Fibroblast of lung (primary cell): ENCODE measurements around the gene LGALS7B. TPM values are rescaled to one million over a fixed set of nuclear protein-coding genes. Genes with fewer than 3 reads are reported as not detected.
"Not testable (repeated sequence)": the region's sequence is repeated elsewhere in the genome, so short reads cannot be mapped to it uniquely, and the experiment has no call there.

Experiments used
- DNase-seq, 2 donors: peaks; one replicate each; pipeline versions ENCODE4 v3.0.0 to v3.0.0-alpha.2; 2010; ENCODE audit warnings: low read depth in 2 of 2
- H2AFZ ChIP-seq: 2 replicates; pipeline ENCODE4 v1.5.1; 2012; ENCODE audit warnings: low read length, control low read depth, inconsistent platforms
- H3K27ac ChIP-seq: 2 replicates; pipeline ENCODE4 v1.5.1; 2011; ENCODE audit warnings: low read length, control low read depth; ENCODE audit not compliant: insufficient read depth
- H3K27me3 ChIP-seq: 2 replicates; pipeline ENCODE4 v1.5.1; 2011; ENCODE audit warnings: mild to moderate bottlenecking, low read length; ENCODE audit not compliant: control insufficient read depth, insufficient read depth
- H3K36me3 ChIP-seq: 2 replicates; pipeline ENCODE4 v1.5.1; 2011; ENCODE audit warnings: low read length; ENCODE audit not compliant: control insufficient read depth, insufficient read depth
- H3K4me1 ChIP-seq: 2 replicates; pipeline ENCODE4 v1.5.1; 2011; ENCODE audit warnings: low read length; ENCODE audit not compliant: control insufficient read depth, insufficient read depth; ENCODE audit errors: extremely low read depth
- H3K4me2 ChIP-seq: 2 replicates; pipeline ENCODE4 v1.5.1; 2011; ENCODE audit warnings: low read length, control low read depth; ENCODE audit not compliant: insufficient read depth; ENCODE audit errors: extremely low read depth
- H3K4me3 ChIP-seq, 4 experiments: fragments of 200-600 bp in 1 of 4; sonication (generic) in 1 of 4; replicated peaks in 1 of 4; 2 replicates each; pipeline ENCODE4 v1.5.1; 2011 to 2016; ENCODE audit warnings: low read length in 4 of 4, low read depth in 3 of 4, mild to moderate bottlenecking in 3 of 4, control low read depth in 2 of 4, inconsistent platforms in 1 of 4, mixed read lengths in 1 of 4; ENCODE audit not compliant: insufficient read depth in 1 of 4; ENCODE audit errors: control extremely low read depth in 1 of 4
- H3K79me2 ChIP-seq: 2 replicates; pipeline ENCODE4 v1.5.1; 2012; ENCODE audit warnings: mild to moderate bottlenecking, low read length, inconsistent platforms; ENCODE audit not compliant: control insufficient read depth, insufficient read depth
- H3K9ac ChIP-seq: 2 replicates; pipeline ENCODE4 v1.5.1; 2011; ENCODE audit warnings: mild to moderate bottlenecking, low read length, control low read depth; ENCODE audit not compliant: insufficient read depth
- H3K9me3 ChIP-seq: 2 replicates; pipeline ENCODE4 v1.5.1; 2012; ENCODE audit warnings: low read depth, low read length; ENCODE audit not compliant: control insufficient read depth, insufficient read depth
- H4K20me1 ChIP-seq: 2 replicates; pipeline ENCODE4 v1.5.1; 2011; ENCODE audit warnings: low read length; ENCODE audit not compliant: control insufficient read depth, insufficient read depth; ENCODE audit errors: extremely low read depth
- EZH2 ChIP-seq: IDR thresholded peaks from 2 replicates; pipeline ENCODE4 v1.5.1; 2012; ENCODE audit warnings: low read length, control low read depth, mild to moderate bottlenecking; ENCODE audit errors: missing control alignments
- polyA plus RNA-seq, 2 donors: library from polyadenylated mRNA; depleted of rRNA in 1 of 2; stranded (reverse) in 1 of 2; unstranded in 1 of 2; fragments of >200 nt; gene quantifications; 2 replicates each; pipeline ENCODE4 v1.2.1, GENCODE V29; 2011 to 2012; ENCODE audit warnings: missing spikeins in 1 of 2
- total RNA-seq: library from RNA; depleted of rRNA; stranded (reverse); fragments of >200 nt; gene quantifications from 2 replicates; pipeline ENCODE4 v1.2.1, GENCODE V29; 2014
- TF ChIP-seq, protein P1 (sequence below), 2 donors: IDR thresholded peaks in 1 of 2; conservative IDR thresholded peaks in 1 of 2; 1 replicate in 1 of 2; 2 replicates in 1 of 2; pipeline ENCODE4 v1.5.1; 2011 to 2012; ENCODE audit warnings: low read length in 2 of 2, control low read depth in 1 of 2, inconsistent platforms in 1 of 2, low read depth in 1 of 2, mild to moderate bottlenecking in 1 of 2

LGALS7B gene
- total and polyA plus RNA-seq, 2 donors (not counting 1 experiment from before 2014, with no cell fraction given): 0.28 TPM; not detected in 1

DNA sequence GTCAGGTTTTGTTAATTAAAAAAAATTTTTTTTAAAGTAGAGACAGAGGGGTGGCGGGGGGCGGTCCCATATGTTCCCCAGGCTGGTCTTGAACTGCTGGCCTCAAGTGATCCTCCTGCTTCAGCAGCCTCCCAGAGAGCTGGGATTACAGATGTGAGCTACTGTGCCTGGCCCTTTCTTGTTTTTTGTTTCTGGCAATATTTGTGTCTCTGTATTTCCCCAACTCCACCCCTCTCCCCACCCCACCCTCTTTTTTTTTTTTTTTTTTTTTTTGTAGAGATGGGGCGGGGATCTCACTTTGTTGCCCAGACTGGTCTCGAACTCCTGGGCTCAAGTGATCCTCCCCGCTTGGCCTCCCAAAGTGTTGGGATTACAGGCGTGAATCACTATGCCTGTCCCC lies 44.1 kb upstream of the LGALS7B start:
- no peak overlapping the region for H3K4me3 ChIP-seq
- no peaks in the 10 kb centered on the region for H3K27me3 ChIP-seq
- no peaks in the 10 kb centered on the region for H3K4me1 ChIP-seq
- H3K9ac ChIP-seq: no peak overlapping the region
- H2AFZ ChIP-seq: no peak overlapping the region
- TF ChIP-seq, protein P1, sequence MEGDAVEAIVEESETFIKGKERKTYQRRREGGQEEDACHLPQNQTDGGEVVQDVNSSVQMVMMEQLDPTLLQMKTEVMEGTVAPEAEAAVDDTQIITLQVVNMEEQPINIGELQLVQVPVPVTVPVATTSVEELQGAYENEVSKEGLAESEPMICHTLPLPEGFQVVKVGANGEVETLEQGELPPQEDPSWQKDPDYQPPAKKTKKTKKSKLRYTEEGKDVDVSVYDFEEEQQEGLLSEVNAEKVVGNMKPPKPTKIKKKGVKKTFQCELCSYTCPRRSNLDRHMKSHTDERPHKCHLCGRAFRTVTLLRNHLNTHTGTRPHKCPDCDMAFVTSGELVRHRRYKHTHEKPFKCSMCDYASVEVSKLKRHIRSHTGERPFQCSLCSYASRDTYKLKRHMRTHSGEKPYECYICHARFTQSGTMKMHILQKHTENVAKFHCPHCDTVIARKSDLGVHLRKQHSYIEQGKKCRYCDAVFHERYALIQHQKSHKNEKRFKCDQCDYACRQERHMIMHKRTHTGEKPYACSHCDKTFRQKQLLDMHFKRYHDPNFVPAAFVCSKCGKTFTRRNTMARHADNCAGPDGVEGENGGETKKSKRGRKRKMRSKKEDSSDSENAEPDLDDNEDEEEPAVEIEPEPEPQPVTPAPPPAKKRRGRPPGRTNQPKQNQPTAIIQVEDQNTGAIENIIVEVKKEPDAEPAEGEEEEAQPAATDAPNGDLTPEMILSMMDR (conservative IDR thresholded peaks at IDR 0.05 in 1 of 2, IDR thresholded peaks at IDR 0.05 in 1 of 2; ENCODE audit: low read depth in 1 of 2, low read length in 2 of 2): no peak
- TF ChIP-seq EZH2: no peak
- no peaks in the 10 kb centered on the region for H3K9me3 ChIP-seq
- H3K27ac ChIP-seq: no peak overlapping the region
- no peak for DNase-seq
- H3K36me3 ChIP-seq: no peaks in the 10 kb centered on the region
- no peaks in the 10 kb centered on the region for H4K20me1 ChIP-seq
- H3K79me2 ChIP-seq: no peaks in the 10 kb centered on the region
- H3K4me2 ChIP-seq: no peak overlapping the region

DNA sequence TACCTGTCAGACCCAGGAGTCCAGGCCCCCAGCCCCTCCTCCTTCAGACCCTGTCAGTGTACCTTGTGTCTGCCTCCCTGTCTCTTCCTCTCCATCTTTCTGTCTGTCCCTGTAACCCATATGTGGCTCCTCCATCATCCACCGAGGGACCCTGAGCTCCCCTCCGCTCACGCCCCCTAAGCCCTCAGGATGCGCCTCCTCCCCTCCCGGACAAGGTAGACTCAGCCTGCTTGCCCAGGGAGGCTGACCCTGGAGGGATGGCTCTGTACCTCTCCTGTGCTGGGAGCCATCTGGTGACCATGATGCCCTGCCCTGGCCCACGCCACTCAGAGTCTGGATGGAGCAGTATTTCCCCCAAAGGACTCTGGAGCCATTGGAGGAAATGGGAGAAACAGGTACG lies 43.7 kb upstream of the LGALS7B start:
- Histone ChIP-seq H3K4me1 (no peaks in the 10 kb centered on the region), H3K27ac (no peak overlapping the region), H4K20me1 (no peaks in the 10 kb centered on the region), H3K36me3 (no peaks in the 10 kb centered on the region), H3K27me3 (peaks cover 2% of the 10 kb centered on the region), H2AFZ (no peak overlapping the region), H3K9ac (no peak overlapping the region), H3K79me2 (no peaks in the 10 kb centered on the region), H3K4me2 (no peak overlapping the region), H3K4me3 (no peak overlapping the region), H3K9me3 (no peaks in the 10 kb centered on the region)
- DNase-seq: no peak
- TF ChIP-seq, protein P1 (conservative IDR thresholded peaks at IDR 0.05 in 1 of 2, IDR thresholded peaks at IDR 0.05 in 1 of 2; ENCODE audit: low read depth in 1 of 2, low read length in 2 of 2): no peak
- no peak for TF ChIP-seq EZH2

DNA sequence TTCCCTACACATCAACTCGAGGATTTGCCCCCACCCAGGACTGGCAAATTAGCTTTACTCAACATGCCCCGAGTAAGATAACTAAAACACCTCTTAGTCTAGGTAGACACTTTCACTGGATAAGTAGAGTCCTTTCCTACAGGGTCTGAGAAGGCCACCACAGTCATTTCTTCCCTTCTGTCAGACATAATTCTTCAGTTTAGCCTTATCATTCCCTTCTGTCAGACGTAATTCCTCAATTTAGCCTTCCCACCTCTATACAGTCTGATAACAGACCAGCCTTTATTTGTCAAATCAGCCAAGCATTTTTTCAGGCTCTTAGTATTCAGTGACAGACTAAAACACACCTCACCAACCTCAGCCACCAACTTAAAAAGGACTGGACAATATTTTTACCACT lies 35.2 kb upstream of the LGALS7B start:
- not testable (repeated sequence) for DNase-seq, H3K9me3 ChIP-seq, H3K36me3 ChIP-seq, H3K4me3 ChIP-seq, H3K4me2 ChIP-seq, H4K20me1 ChIP-seq, H3K79me2 ChIP-seq, H3K27me3 ChIP-seq, H2AFZ ChIP-seq, H3K27ac ChIP-seq, H3K4me1 ChIP-seq, H3K9ac ChIP-seq

DNA sequence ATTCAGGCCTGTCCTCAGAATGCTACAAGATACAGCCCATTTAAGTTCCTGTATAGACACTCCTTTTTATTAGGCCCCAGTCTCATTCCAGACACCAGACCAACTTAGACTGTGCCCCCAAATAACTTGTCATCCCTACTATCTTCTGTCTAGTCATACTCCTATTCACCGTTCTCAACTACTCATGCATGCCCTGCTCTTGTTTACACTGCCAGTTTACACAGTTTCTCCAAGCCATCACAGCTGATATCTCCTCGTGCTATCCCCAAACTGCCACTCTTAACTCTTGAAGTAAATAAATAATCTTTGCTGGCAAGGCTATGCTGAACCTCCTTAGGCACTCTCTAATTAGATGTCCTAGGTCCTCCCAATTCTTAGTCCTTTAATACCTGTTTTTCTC lies 34.8 kb upstream of the LGALS7B start:
- H3K36me3 ChIP-seq, H3K4me2 ChIP-seq, H2AFZ ChIP-seq, H3K27ac ChIP-seq, H3K9me3 ChIP-seq, H3K9ac ChIP-seq, DNase-seq, H3K4me1 ChIP-seq, H4K20me1 ChIP-seq, H3K27me3 ChIP-seq, H3K79me2 ChIP-seq, H3K4me3 ChIP-seq: not testable (repeated sequence)
